NCI-H460 (cell line): Measurements from ENCODE around the gene CEACAM21. TPM values are rescaled to one million over a fixed set of nuclear protein-coding genes. Genes with fewer than 3 reads are reported as not detected.

Experiments
- DNase-seq: peaks from one replicate; pipeline ENCODE4 v3.0.0-alpha.2; 2016; ENCODE audit warnings: low read depth; ENCODE audit errors: extremely low read depth
- polyA plus RNA-seq: library from polyadenylated mRNA; depleted of rRNA; stranded (reverse); fragments of >200 nt; gene quantifications from 2 replicates; pipeline ENCODE4 v1.2.3, GENCODE V29; 2014; cell fraction: nucleus; rRNA removed
- total RNA-seq: library from RNA; depleted of rRNA; stranded (reverse); fragments of >200 nt; shearing (Covaris generic); gene quantifications from 2 replicates; pipeline ENCODE4 v1.2.3, GENCODE V29; 2014; rRNA removed

CEACAM21 gene
- total RNA-seq: not detected in 2 replicates
- polyA plus RNA-seq: not detected in 2 replicates

- no peak for DNase-seq
Measured at GRCh38 chr19:41575998-41576397, at the start of gene CEACAM21. Gene CEACAM21 (plus strand): TSS chr19:41576166. CDS start chr19:41576275, 109 bp downstream.

DNA sequence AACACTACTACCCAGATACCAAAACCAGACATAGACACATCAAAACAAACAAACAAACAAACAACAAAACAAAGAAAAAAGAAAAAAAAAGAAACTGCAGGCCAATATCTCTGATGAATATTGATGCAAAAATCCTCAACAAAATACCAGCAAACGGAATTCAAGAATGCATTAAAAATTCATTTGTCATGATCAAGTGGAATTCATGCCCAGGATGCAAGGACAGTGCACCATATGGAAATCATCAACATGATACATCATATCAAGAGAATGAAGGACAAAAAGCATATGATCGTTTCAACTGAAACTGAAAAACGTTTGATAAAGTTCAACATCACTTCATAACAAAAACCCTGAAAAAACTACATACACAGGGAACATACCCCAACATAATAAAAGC lies 48.9 kb upstream of the CEACAM21 start:
- DNase-seq: no peak

DNA sequence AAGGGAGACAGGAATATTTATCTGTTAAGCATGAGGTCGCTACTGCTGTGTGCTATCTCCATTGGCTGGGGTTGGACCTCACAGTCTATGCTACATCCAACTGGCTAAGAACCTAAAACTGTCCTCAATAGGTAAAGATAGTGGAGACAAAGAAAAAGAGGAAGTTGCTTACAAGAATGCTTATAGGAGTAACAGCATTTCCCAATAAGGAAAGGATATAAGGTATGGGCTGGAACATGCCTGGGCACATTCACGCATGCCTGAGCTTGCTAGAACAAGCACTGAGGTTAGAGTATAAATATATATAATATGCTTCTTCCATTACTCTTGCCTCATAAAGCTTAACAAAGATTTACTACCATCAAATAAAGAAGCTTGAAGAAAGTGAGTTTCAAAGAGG lies 47.9 kb upstream of the CEACAM21 start:
- DNase-seq: no peak

- DNase-seq: no peak
Measured at GRCh38 chr19:41529484-41530183, 46.3 kb upstream of the CEACAM21 start.

GRCh38 chr19:41530184-41530534 lies 45.8 kb upstream of the CEACAM21 start:
- DNase-seq: no peak

DNA sequence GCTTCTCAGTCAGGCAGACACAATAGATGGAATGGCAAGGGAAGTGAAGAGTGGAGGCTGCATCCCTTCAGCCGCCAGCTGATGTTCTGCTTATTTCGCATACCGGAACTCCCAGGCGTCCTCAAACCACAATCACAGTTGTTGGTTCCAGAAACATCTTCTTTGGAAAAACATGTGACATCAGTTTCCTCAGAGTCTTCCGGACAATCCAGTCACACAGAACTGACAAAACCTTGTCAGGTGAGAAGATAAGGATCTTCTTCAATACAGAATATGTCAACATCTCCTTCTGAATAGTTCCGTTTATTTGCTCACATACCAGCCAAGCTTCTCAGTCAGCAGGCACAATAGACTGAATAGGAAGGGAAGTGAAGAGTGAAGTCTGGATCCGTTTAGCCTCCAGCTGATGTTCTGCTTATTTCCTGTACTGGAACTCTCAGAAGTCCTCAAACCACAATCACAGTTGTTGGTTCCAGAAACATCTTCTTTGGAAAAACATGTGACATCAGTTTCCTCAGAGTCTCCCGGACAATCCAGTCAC lies 45.1 kb upstream of the CEACAM21 start:
- no peak for DNase-seq

DNA sequence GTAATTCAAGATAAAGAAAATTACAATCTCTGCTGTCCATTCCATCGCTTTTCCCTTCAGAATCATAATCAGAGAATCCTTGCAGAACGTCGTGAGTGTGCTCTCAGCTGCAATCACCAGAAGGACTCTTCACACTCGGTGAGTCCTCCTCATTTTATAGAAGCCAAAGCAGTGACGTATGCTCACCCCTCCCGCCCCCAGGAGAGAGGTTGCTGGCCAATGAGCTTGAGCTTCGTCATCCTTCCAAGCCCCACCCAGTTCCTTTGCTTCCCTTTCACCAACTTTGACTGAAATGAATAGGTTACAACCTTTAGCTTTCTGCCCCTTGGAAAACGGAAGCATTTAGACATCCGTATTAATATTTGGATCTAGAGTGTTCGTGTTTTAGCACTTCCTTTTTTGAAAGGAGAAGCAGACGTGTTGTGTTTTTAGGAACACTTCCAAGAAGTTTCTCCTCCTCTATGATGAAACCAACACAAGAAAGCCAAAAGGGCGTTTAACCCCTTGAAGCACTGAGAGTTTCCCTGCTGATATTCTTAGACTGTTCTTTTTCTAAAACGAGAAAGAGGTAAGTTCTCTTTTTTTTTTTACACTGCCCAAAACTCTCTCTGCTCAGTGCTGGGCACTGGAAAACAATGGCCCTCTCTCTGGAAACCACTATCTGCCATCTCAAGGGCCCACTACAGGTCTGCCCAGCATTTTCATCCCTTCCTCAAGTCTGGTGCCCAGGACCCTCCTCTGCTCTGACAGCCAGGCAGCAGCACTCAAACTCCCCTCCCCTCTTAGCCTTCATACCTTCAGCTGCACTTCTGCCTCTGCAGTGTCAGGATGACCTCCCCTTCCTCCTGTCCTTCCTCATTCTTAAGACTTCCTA lies 44.3 kb upstream of the CEACAM21 start:
- peak; percentile 38 for DNase-seq

- no peak for DNase-seq
Measured at GRCh38 chr19:41532526-41532925, 43.4 kb upstream of the CEACAM21 start.

DNA sequence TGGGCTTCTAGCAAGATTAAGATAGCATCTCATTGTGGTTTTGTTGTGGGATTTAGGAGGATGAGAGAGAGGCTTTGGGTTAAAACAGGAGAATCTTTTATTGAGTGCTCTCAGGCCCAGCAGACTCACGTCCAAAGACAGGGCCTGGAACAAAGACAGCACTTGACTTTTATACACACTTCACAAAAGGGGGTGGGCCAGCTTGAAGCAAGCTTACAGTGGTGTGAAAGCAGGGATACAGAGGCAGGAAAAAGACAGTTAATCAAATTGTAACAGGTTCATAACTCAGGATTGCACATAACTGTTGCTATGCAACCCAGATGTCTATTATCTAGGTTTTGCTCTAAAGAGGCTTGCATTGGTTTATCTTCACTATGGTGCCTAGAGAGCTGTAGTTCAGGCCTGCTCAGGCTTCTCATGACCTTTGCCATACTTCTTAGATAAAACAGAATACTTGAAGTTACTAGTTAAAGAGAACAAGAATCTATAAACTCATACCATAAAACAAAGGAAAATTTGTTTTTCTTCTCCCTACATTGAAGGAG lies 42.2 kb upstream of the CEACAM21 start:
- no peak for DNase-seq

GRCh38 chr19:41535029-41535622 lies 40.8 kb upstream of the CEACAM21 start:
- DNase-seq: no peak

GRCh38 chr19:41537789-41538188 lies 38.2 kb upstream of the CEACAM21 start:
- DNase-seq: no peak

DNA sequence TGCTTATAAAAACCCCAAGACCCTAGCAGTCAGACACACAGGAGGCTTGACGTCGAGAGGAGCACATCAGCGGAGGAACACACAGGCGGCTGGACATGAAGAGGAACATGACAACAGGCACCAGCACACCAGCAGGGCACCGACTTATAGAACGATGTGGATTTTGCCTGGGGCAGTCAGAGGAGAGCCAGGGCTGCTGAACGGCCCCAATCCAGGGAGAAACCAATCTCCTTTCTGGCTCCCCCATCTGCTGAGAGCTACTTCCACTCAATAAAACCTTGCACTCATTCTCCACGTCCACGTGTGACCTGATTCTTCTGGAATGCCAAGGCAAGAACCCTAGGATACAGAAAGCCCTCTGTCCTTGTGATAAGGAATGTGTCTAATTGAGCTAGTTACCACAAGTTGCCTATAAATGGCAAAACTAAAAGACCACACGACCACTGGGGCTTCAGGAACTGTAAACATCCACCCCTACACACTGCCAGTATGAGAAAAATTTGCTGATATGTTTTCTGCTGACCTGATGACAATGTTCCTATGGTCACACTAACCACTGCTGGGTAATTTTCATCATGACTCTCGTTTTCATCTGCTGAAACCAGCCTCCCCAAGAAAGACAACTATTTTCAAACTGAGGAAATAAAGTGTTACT lies 35.8 kb upstream of the CEACAM21 start:
- DNase-seq: no peak

DNA sequence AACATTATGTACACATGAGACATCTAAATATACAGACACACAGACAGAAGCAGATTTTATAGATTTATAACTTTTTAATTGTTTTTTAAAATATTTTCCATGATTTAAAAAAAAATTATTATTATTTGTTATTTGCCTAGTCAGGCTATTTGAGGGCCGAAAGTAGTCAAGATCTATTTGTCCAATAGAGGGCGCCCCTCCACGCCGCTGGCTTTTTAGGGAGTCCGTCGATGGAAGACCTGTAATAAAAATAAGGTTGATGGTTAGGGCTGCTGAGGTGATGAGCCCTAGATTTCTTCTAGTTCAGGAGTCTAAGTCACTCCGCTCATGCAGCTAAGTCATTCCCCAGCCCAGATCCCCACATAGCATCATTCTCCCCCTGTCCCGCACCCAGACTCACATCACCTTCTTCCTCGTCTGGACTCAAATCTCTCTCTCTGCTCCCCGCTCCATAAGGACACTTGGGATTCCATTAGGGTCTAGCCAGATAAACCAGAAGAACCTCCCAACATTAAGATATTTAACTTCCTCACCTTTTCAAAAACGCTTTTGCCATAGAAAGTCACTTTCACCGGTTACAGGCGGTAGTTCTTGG lies 33.9 kb upstream of the CEACAM21 start:
- DNase-seq: peak; percentile 23

- DNase-seq: no peak
Measured at GRCh38 chr19:41542622-41543021, 33.3 kb upstream of the CEACAM21 start.

DNA sequence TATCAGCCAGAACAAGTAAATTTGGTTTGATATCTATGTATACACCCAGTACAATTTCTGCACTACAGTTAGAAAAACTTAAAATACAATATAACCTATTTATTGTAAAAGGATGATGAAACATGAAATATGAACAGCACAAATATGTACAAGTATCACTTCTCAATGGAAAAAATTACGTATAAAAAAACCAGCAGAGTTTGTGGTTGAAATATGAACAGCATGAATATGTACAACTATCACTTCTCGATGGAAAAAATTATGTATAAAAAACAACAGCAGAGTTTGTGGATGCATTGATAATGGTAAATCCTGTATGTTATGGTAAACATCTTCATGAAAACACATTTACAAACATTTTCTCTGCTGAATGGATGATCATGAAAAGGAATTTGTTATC lies 32.4 kb upstream of the CEACAM21 start:
- no peak for DNase-seq

GRCh38 chr19:41545547-41545946 lies 30.4 kb upstream of the CEACAM21 start:
- DNase-seq: no peak

- DNase-seq: no peak
Measured at GRCh38 chr19:41546386-41546789, 29.6 kb upstream of the CEACAM21 start.

GRCh38 chr19:41546961-41547360 lies 29.0 kb upstream of the CEACAM21 start:
- DNase-seq: no peak

DNA sequence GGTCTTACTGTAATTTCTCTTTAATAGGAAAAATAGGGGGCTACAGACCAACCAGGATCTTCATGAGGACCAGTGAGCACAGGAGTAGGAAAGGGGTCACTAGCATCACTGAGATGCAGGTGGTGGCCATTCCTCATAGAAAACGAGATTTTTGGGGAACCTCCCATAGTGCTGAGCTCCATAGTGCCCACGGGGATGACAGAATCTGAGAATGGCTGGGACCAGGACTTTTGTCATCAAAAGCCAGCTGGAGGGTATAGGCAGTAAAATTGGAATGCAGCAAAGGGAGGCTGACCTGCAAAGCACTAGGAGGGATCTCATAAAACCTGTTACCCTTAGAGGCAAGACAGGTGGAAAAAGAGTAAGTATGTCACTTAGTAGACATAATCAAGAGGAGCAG lies 28.4 kb upstream of the CEACAM21 start:
- DNase-seq: no peak

DNA sequence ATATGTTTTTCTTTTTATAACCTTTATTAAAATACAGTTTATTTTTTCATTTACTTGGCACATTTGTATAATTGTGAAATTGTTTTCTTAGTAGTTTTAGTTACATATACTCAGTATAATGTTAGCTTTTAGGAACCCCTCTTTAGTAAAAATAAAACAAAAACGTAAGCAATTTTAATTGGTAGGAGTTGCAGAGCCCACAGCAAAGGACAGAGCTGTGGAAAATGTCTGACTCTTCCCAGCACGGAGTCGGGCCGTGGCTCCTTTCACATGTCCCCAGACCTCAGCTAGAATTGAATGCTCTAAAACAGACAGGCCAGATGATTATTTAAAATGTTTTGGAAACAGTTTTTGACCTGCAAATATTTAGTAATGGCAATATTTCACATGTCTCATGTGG lies 27.9 kb upstream of the CEACAM21 start:
- DNase-seq: no peak
